ENCODE measurements around the gene B4GALT1. TPM values are rescaled to one million over a fixed set of nuclear protein-coding genes. Genes with fewer than 3 reads are reported as not detected.

B4GALT1 gene
- total RNA-seq, 1 experiment from 2014 or later: 31.4 TPM

DNA sequence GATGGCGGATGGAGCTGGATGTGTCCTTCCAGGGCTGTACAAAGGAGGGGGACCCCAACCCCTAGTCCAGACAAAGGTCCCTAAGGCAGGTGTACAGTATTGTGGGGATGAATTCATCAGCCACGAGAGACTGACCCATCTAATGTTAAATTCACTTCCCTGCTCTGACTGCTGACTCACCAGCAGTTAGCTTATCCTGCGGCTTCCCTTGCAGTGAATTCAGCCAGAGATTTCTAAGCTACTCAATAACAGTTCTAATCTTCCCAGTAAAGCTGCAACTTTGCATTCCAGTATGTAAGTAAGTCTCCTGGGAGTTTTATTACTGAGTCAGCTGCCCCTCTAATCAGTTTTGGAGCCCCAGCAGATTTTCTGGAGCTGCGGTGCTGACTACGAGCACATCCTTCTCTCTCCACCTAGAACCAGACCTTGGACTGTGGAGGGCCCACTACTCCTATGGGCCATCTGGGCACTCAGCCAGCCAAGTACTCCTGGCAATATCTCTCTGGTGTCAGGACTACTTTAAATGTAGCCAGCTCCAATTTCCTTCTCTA, 16.1 kb downstream of the B4GALT1 start:
- peak overlapping the region; percentile 11; the same call in 1 of the 2 replicates for H3K4me2 ChIP-seq (ENCODE audit: low read length)
- intact Hi-C loops (cut with micrococcal nuclease): no loop called here
- no peaks in the 10 kb centered on the region for H3K36me3 ChIP-seq (ENCODE audit: control insufficient read depth in 1 of 2, insufficient read depth in 2 of 2, low read length in 2 of 2)
- no TSS peak for BruUV-seq (replicated peaks)
- no peak for TF ChIP-seq JUND (IDR thresholded peaks at IDR 0.05)
- TF ChIP-seq CBX3 (IDR thresholded peaks at IDR 0.05; ENCODE audit: low read depth): no peak
- TF ChIP-seq SRF (IDR thresholded peaks at IDR 0.05; ENCODE audit: low read depth): no peak
- TF ChIP-seq POLR2AphosphoS5 (IDR thresholded peaks at IDR 0.05; ENCODE audit: low read depth, low read length): no peak
- no peak for TF ChIP-seq CTCF (IDR thresholded peaks at IDR 0.05 in 2 of 3, conservative IDR thresholded peaks at IDR 0.05 in 1 of 3; ENCODE audit: borderline replicate concordance in 1 of 3, insufficient read depth in 1 of 3, low read depth in 2 of 3, low read length in 2 of 3)
- no peak for TF ChIP-seq FOSL1 (IDR thresholded peaks at IDR 0.05; ENCODE audit: low read depth)
- TF ChIP-seq REST (IDR thresholded peaks at IDR 0.05; ENCODE audit: low read depth): no peak
- no peak for TF ChIP-seq CEBPB (IDR thresholded peaks at IDR 0.05; ENCODE audit: low read depth)
- TF ChIP-seq ZFX (IDR thresholded peaks at IDR 0.05): no peak
- no peak for TF ChIP-seq ATF3 (IDR thresholded peaks at IDR 0.05)
- ChIA-PET RAD21 (ENCODE audit: low non-redundant PET in 1 of 2, low total read pairs in 2 of 2, uncharacterized antibody in 2 of 2, unreplicated experiment in 2 of 2) (interaction anchor here in 1 of 2 experiments (1.2 kb wide), 1 partner anchor 10 kb away, joined by 5 read pairs; no protein-coding TSS in a partner anchor), POLR2A (interaction anchor here (1.6 to 2.6 kb wide), 2 partner anchors 10 to 126 kb away, joined by 4 to 14 read pairs; partner anchors contain the start of gene DNAJA1), CTCF (no interaction called here)
- H3K27me3 ChIP-seq (ENCODE audit: insufficient read depth, low read length): no peaks in the 10 kb centered on the region
- H3K9me2 ChIP-seq (ENCODE audit: insufficient read depth): no peaks in the 10 kb centered on the region
- no peak overlapping the region for H3K4me3 ChIP-seq (replicated peaks in 1 of 2; ENCODE audit: low read depth in 1 of 2, low read length in 2 of 2)
- H3K9ac ChIP-seq (ENCODE audit: low read length): no peak overlapping the region
- ATAC-seq (no peak), DNase-seq (ENCODE audit: low read depth, low spot score) (no peak)
- H2AFZ ChIP-seq (ENCODE audit: low read depth, low read length, poor library complexity, severe bottlenecking): no peak overlapping the region
- no peak overlapping the region for H3K27ac ChIP-seq (ENCODE audit: low read depth, low read length)
- H3K79me2 ChIP-seq (ENCODE audit: insufficient read depth, low read length): peaks cover 20% of the 10 kb centered on the region; the same call in 1 of the 2 replicates
- no peaks in the 10 kb centered on the region for H3K9me3 ChIP-seq (ENCODE audit: control insufficient read depth in 1 of 2, insufficient read depth in 1 of 2, low read depth in 1 of 2, low read length in 2 of 2)
- H4K20me1 ChIP-seq (ENCODE audit: insufficient read depth): no peaks in the 10 kb centered on the region
- H3K4me1 ChIP-seq (ENCODE audit: control insufficient read depth in 1 of 2, insufficient read depth in 2 of 2, low read length in 2 of 2): peaks cover 4 to 18% of the 10 kb centered on the region in 2 experiments

Measured in HCT116 (cell line).